HEK293 (cell line): ENCODE results near the gene VPS9D1.

ENCODE experiments used
- BCL11A ChIP-seq: fragments of 450-650 bp; formaldehyde crosslinking; IDR thresholded peaks from 2 replicates; pipeline ENCODE4 v1.5.1; 2016; ENCODE audit warnings: low read depth, missing biosample characterization, missing genetic modification characterization
- EGR2 ChIP-seq: fragments of 450-650 bp; formaldehyde crosslinking; IDR thresholded peaks from 2 replicates; pipeline ENCODE4 v1.5.1; 2016; ENCODE audit warnings: low read depth, missing biosample characterization, missing genetic modification characterization
- GFI1B ChIP-seq: fragments of 450-650 bp; formaldehyde crosslinking; IDR thresholded peaks from 2 replicates; pipeline ENCODE4 v1.5.1; 2016; ENCODE audit warnings: missing biosample characterization, missing genetic modification characterization
- KLF16 ChIP-seq: fragments of 450-650 bp; formaldehyde crosslinking; IDR thresholded peaks from 2 replicates; pipeline ENCODE4 v1.5.1; 2017; ENCODE audit warnings: missing biosample characterization, missing genetic modification characterization
- KLF7 ChIP-seq: fragments of 450-650 bp; formaldehyde crosslinking; IDR thresholded peaks from 2 replicates; pipeline ENCODE4 v1.5.1; 2016; ENCODE audit warnings: missing biosample characterization, missing genetic modification characterization, borderline replicate concordance
- SCRT1 ChIP-seq: fragments of 450-650 bp; formaldehyde crosslinking; IDR thresholded peaks from 2 replicates; pipeline ENCODE4 v1.5.1; 2016; ENCODE audit warnings: missing biosample characterization, missing genetic modification characterization, borderline replicate concordance
- SP2 ChIP-seq: fragments of 450-650 bp; formaldehyde crosslinking; IDR thresholded peaks from 2 replicates; pipeline ENCODE4 v1.5.1; 2016; ENCODE audit warnings: missing biosample characterization, missing genetic modification characterization
- YY2 ChIP-seq: fragments of 450-650 bp; formaldehyde crosslinking; IDR thresholded peaks from 2 replicates; pipeline ENCODE4 v1.5.1; 2016; ENCODE audit warnings: missing biosample characterization, missing genetic modification characterization
- ZFHX2 ChIP-seq: fragments of 450-650 bp; formaldehyde crosslinking; conservative IDR thresholded peaks from 2 replicates; pipeline ENCODE4 v1.5.1; 2016; ENCODE audit warnings: missing biosample characterization, missing genetic modification characterization
- ZNF302 ChIP-seq: fragments of 450-650 bp; formaldehyde crosslinking; IDR thresholded peaks from 2 replicates; pipeline ENCODE4 v1.5.1; 2016; ENCODE audit warnings: missing biosample characterization, missing genetic modification characterization, low read depth
- ZNF391 ChIP-seq: fragments of 450-650 bp; formaldehyde crosslinking; IDR thresholded peaks from 2 replicates; pipeline ENCODE4 v1.5.1; 2016; ENCODE audit warnings: low read depth, missing biosample characterization, missing genetic modification characterization, borderline replicate concordance
- ZNF48 ChIP-seq: fragments of 450-650 bp; formaldehyde crosslinking; IDR thresholded peaks from 2 replicates; pipeline ENCODE4 v1.5.1; 2016; ENCODE audit warnings: missing biosample characterization, missing genetic modification characterization
- ZNF501 ChIP-seq: fragments of 450-650 bp; formaldehyde crosslinking; IDR thresholded peaks from 2 replicates; pipeline ENCODE4 v1.5.1; 2016; ENCODE audit warnings: missing biosample characterization, missing genetic modification characterization
- ZNF549 ChIP-seq: fragments of 450-650 bp; IDR thresholded peaks from 2 replicates; pipeline ENCODE4 v1.5.1; 2018; ENCODE audit warnings: missing biosample characterization, missing genetic modification characterization, mild to moderate bottlenecking, inconsistent platforms, moderate library complexity
- ZNF558 ChIP-seq: fragments of 450-650 bp; formaldehyde crosslinking; IDR thresholded peaks from 2 replicates; pipeline ENCODE4 v1.5.1; 2016; ENCODE audit warnings: missing biosample characterization, missing genetic modification characterization
- ZNF610 ChIP-seq: fragments of 450-650 bp; formaldehyde crosslinking; IDR thresholded peaks from 2 replicates; pipeline ENCODE4 v1.5.1; 2016; ENCODE audit warnings: missing biosample characterization, missing genetic modification characterization, borderline replicate concordance
- ZNF621 ChIP-seq: fragments of 450-650 bp; formaldehyde crosslinking; IDR thresholded peaks from 2 replicates; pipeline ENCODE4 v1.5.1; 2017; ENCODE audit warnings: missing biosample characterization, missing genetic modification characterization
- ZNF654 ChIP-seq: fragments of 450-650 bp; formaldehyde crosslinking; IDR thresholded peaks from 2 replicates; pipeline ENCODE4 v1.5.1; 2016; ENCODE audit warnings: low read depth, missing biosample characterization, missing genetic modification characterization
- ZNF791 ChIP-seq: fragments of 450-650 bp; formaldehyde crosslinking; IDR thresholded peaks from 2 replicates; pipeline ENCODE4 v1.5.1; 2016; ENCODE audit warnings: missing biosample characterization, missing genetic modification characterization
- TF ChIP-seq, protein P1 (sequence below): fragments of 450-650 bp; formaldehyde crosslinking; IDR thresholded peaks from 2 replicates; pipeline ENCODE4 v1.5.1; 2016; ENCODE audit warnings: missing biosample characterization, missing genetic modification characterization
- TF ChIP-seq, protein P2 (sequence below): fragments of 450-650 bp; formaldehyde crosslinking; IDR thresholded peaks from 2 replicates; pipeline ENCODE4 v1.5.1; 2017; ENCODE audit warnings: missing biosample characterization, missing genetic modification characterization
- TF ChIP-seq, protein P3 (sequence below): fragments of 450-650 bp; formaldehyde crosslinking; IDR thresholded peaks from 2 replicates; pipeline ENCODE4 v1.5.1; 2016; ENCODE audit warnings: missing biosample characterization, missing genetic modification characterization
- TF ChIP-seq, protein P4 (sequence below): fragments of 450-650 bp; formaldehyde crosslinking; IDR thresholded peaks from 2 replicates; pipeline ENCODE4 v1.5.1; 2016; ENCODE audit warnings: missing biosample characterization, missing genetic modification characterization, borderline replicate concordance
- TF ChIP-seq, protein P5 (sequence below): fragments of 450-650 bp; formaldehyde crosslinking; IDR thresholded peaks from 2 replicates; pipeline ENCODE4 v1.5.1; 2016; ENCODE audit warnings: missing biosample characterization, missing genetic modification characterization
- TF ChIP-seq, protein P6 (sequence below): fragments of 450-650 bp; formaldehyde crosslinking; IDR thresholded peaks from 2 replicates; pipeline ENCODE4 v1.5.1; 2016; ENCODE audit warnings: missing biosample characterization, missing genetic modification characterization

Gene VPS9D1

DNA sequence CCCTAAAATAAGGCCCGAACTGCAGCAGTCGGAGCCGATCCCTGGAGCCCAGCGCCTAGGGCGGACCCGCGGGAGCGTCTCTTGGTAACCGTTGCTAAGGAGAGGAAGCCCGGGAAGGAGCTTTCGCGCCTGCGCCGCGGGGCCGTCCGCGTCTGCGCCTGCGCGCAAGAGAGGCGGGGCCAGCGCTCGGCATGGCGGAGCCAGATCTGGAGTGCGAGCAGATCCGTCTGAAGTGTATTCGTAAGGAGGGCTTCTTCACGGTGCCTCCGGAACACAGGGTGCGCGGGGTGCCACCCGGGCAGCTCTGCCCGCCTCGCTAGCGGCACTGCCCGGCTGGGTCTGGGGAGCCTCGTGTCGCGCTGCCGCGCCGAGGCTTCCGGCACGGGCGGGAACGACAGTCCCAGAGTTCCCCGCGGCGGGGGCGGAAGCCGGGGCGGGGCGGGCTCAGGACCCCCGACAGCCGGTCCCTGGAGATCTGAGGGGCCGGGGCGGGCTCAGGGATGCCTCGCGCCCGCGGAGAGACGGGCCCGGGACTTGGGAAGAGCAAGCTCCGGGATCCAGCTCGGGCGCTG lies 34.1 kb downstream of the VPS9D1 start, which contains the start of gene CDK10 (continued):
- TF ChIP-seq, protein P1, sequence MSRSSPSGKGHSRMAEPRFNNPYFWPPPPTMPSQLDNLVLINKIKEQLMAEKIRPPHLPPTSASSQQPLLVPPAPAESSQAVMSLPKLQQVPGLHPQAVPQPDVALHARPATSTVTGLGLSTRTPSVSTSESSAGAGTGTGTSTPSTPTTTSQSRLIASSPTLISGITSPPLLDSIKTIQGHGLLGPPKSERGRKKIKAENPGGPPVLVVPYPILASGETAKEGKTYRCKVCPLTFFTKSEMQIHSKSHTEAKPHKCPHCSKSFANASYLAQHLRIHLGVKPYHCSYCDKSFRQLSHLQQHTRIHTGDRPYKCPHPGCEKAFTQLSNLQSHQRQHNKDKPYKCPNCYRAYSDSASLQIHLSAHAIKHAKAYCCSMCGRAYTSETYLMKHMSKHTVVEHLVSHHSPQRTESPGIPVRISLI (tag by site-specific recombination): no peak
- no peak for TF ChIP-seq ZNF610 (tag by site-specific recombination)
- peak; percentile 43 for TF ChIP-seq EGR2 (tag by site-specific recombination)
- no peak for TF ChIP-seq ZNF391 (tag by site-specific recombination)
- no peak for TF ChIP-seq SCRT1 (tag by site-specific recombination)
- TF ChIP-seq GFI1B: no peak
- TF ChIP-seq ZNF48: no peak
- TF ChIP-seq, protein P2, sequence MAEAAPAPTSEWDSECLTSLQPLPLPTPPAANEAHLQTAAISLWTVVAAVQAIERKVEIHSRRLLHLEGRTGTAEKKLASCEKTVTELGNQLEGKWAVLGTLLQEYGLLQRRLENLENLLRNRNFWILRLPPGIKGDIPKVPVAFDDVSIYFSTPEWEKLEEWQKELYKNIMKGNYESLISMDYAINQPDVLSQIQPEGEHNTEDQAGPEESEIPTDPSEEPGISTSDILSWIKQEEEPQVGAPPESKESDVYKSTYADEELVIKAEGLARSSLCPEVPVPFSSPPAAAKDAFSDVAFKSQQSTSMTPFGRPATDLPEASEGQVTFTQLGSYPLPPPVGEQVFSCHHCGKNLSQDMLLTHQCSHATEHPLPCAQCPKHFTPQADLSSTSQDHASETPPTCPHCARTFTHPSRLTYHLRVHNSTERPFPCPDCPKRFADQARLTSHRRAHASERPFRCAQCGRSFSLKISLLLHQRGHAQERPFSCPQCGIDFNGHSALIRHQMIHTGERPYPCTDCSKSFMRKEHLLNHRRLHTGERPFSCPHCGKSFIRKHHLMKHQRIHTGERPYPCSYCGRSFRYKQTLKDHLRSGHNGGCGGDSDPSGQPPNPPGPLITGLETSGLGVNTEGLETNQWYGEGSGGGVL: peak; percentile 51; the same call in 1 of the 2 replicates
- TF ChIP-seq BCL11A (tag by site-specific recombination): no peak
- TF ChIP-seq ZNF558 (tag by site-specific recombination): no peak
- TF ChIP-seq ZFHX2: peak; percentile 47
- TF ChIP-seq ZNF791 (tag by site-specific recombination): no peak
- peak; percentile 73 for TF ChIP-seq SP2 (tag by site-specific recombination)
- TF ChIP-seq, protein P3, sequence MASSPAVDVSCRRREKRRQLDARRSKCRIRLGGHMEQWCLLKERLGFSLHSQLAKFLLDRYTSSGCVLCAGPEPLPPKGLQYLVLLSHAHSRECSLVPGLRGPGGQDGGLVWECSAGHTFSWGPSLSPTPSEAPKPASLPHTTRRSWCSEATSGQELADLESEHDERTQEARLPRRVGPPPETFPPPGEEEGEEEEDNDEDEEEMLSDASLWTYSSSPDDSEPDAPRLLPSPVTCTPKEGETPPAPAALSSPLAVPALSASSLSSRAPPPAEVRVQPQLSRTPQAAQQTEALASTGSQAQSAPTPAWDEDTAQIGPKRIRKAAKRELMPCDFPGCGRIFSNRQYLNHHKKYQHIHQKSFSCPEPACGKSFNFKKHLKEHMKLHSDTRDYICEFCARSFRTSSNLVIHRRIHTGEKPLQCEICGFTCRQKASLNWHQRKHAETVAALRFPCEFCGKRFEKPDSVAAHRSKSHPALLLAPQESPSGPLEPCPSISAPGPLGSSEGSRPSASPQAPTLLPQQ (tag by site-specific recombination): peak; percentile 46; the same call in 1 of the 2 replicates
- TF ChIP-seq ZNF302 (tag by site-specific recombination): no peak
- no peak for TF ChIP-seq ZNF654 (tag by site-specific recombination)
- no peak for TF ChIP-seq ZNF621 (tag by site-specific recombination)
- TF ChIP-seq KLF16 (tag by site-specific recombination): 0 out of 2 replicates have a peak, but pooled peaks have one; percentile 36
- TF ChIP-seq, protein P4, sequence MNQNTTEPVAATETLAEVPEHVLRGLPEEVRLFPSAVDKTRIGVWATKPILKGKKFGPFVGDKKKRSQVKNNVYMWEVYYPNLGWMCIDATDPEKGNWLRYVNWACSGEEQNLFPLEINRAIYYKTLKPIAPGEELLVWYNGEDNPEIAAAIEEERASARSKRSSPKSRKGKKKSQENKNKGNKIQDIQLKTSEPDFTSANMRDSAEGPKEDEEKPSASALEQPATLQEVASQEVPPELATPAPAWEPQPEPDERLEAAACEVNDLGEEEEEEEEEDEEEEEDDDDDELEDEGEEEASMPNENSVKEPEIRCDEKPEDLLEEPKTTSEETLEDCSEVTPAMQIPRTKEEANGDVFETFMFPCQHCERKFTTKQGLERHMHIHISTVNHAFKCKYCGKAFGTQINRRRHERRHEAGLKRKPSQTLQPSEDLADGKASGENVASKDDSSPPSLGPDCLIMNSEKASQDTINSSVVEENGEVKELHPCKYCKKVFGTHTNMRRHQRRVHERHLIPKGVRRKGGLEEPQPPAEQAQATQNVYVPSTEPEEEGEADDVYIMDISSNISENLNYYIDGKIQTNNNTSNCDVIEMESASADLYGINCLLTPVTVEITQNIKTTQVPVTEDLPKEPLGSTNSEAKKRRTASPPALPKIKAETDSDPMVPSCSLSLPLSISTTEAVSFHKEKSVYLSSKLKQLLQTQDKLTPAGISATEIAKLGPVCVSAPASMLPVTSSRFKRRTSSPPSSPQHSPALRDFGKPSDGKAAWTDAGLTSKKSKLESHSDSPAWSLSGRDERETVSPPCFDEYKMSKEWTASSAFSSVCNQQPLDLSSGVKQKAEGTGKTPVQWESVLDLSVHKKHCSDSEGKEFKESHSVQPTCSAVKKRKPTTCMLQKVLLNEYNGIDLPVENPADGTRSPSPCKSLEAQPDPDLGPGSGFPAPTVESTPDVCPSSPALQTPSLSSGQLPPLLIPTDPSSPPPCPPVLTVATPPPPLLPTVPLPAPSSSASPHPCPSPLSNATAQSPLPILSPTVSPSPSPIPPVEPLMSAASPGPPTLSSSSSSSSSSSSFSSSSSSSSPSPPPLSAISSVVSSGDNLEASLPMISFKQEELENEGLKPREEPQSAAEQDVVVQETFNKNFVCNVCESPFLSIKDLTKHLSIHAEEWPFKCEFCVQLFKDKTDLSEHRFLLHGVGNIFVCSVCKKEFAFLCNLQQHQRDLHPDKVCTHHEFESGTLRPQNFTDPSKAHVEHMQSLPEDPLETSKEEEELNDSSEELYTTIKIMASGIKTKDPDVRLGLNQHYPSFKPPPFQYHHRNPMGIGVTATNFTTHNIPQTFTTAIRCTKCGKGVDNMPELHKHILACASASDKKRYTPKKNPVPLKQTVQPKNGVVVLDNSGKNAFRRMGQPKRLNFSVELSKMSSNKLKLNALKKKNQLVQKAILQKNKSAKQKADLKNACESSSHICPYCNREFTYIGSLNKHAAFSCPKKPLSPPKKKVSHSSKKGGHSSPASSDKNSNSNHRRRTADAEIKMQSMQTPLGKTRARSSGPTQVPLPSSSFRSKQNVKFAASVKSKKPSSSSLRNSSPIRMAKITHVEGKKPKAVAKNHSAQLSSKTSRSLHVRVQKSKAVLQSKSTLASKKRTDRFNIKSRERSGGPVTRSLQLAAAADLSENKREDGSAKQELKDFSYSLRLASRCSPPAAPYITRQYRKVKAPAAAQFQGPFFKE: no peak
- TF ChIP-seq, protein P5, sequence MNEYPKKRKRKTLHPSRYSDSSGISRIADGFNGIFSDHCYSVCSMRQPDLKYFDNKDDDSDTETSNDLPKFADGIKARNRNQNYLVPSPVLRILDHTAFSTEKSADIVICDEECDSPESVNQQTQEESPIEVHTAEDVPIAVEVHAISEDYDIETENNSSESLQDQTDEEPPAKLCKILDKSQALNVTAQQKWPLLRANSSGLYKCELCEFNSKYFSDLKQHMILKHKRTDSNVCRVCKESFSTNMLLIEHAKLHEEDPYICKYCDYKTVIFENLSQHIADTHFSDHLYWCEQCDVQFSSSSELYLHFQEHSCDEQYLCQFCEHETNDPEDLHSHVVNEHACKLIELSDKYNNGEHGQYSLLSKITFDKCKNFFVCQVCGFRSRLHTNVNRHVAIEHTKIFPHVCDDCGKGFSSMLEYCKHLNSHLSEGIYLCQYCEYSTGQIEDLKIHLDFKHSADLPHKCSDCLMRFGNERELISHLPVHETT: no peak
- no peak for TF ChIP-seq ZNF501 (tag by site-specific recombination)
- no peak for TF ChIP-seq ZNF549 (tag by site-specific recombination)
- TF ChIP-seq, protein P6, sequence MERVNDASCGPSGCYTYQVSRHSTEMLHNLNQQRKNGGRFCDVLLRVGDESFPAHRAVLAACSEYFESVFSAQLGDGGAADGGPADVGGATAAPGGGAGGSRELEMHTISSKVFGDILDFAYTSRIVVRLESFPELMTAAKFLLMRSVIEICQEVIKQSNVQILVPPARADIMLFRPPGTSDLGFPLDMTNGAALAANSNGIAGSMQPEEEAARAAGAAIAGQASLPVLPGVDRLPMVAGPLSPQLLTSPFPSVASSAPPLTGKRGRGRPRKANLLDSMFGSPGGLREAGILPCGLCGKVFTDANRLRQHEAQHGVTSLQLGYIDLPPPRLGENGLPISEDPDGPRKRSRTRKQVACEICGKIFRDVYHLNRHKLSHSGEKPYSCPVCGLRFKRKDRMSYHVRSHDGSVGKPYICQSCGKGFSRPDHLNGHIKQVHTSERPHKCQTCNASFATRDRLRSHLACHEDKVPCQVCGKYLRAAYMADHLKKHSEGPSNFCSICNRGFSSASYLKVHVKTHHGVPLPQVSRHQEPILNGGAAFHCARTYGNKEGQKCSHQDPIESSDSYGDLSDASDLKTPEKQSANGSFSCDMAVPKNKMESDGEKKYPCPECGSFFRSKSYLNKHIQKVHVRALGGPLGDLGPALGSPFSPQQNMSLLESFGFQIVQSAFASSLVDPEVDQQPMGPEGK (tag by site-specific recombination): peak; percentile 80
- peak; percentile 71; the same call in 1 of the 2 replicates for TF ChIP-seq YY2 (tag by site-specific recombination)
- TF ChIP-seq KLF7: no peak
